MM.1S (cell line): ENCODE results near the gene GRHPR.
A peak's percentile ranks its signal among the peaks of the same experiment; 100 is the strongest.
"Not testable (repeated sequence)": the region's sequence is repeated elsewhere in the genome, so short reads cannot be mapped to it uniquely, and the experiment has no call there.

Experiments
- DNase-seq: peaks from one replicate; pipeline ENCODE4 v3.0.0-alpha.2; 2015
- H2AFZ ChIP-seq: fragments of 300-600 bp; sonication (generic); 2 replicates; pipeline ENCODE4 v1.6.0; 2016; ENCODE audit warnings: antibody characterized with exemption, low read length
- H3F3A ChIP-seq: fragments of 300-600 bp; sonication (generic); 2 replicates; pipeline ENCODE4 v1.6.1; 2016; ENCODE audit warnings: mild to moderate bottlenecking, antibody characterized with exemption, low read length, moderate library complexity, mixed read lengths; ENCODE audit not compliant: insufficient read depth
- H3K27ac ChIP-seq: fragments of 300-600 bp; sonication (generic); 2 replicates; pipeline ENCODE4 v1.5.1; 2016; ENCODE audit warnings: mild to moderate bottlenecking, low read length
- H3K27me3 ChIP-seq: fragments of 300-600 bp; sonication (generic); replicated peaks from 2 replicates; pipeline ENCODE4 v1.6.0; 2016; ENCODE audit warnings: low read length; ENCODE audit not compliant: insufficient read depth
- H3K36me3 ChIP-seq: fragments of 300-600 bp; sonication (generic); replicated peaks from 2 replicates; pipeline ENCODE4 v1.6.1; 2016; ENCODE audit warnings: mild to moderate bottlenecking, low read length, mixed read lengths; ENCODE audit not compliant: insufficient read depth
- H3K4me1 ChIP-seq: fragments of 300-600 bp; sonication (generic); 2 replicates; pipeline ENCODE4 v1.6.1; 2016; ENCODE audit warnings: low read length, mixed read lengths
- H3K4me2 ChIP-seq: fragments of 300-600 bp; sonication (generic); 2 replicates; pipeline ENCODE4 v1.6.0; 2016; ENCODE audit warnings: low read depth, low read length
- H3K4me3 ChIP-seq: fragments of 300-600 bp; sonication (generic); 2 replicates; pipeline ENCODE4 v1.5.1; 2016; ENCODE audit warnings: low read length, mixed read lengths
- H3K79me2 ChIP-seq: fragments of 300-600 bp; sonication (generic); 2 replicates; pipeline ENCODE4 v1.6.1; 2016; ENCODE audit warnings: mixed run types, low read length, mixed read lengths
- H3K9ac ChIP-seq: fragments of 300-600 bp; sonication (generic); 2 replicates; pipeline ENCODE4 v1.6.1; 2016; ENCODE audit warnings: low read length, mixed read lengths
- H3K9me2 ChIP-seq: fragments of 300-600 bp; sonication (generic); replicated peaks from 2 replicates; pipeline ENCODE4 v1.6.1; 2016; ENCODE audit warnings: mild to moderate bottlenecking, low read length, mixed read lengths; ENCODE audit not compliant: insufficient read depth
- H3K9me3 ChIP-seq: fragments of 300-600 bp; sonication (generic); replicated peaks from 2 replicates; pipeline ENCODE4 v1.6.1; 2016; ENCODE audit warnings: mild to moderate bottlenecking, low read length, mixed read lengths; ENCODE audit not compliant: insufficient read depth
- H4K20me1 ChIP-seq: fragments of 300-600 bp; sonication (generic); 2 replicates; pipeline ENCODE4 v1.6.1; 2016; ENCODE audit warnings: mild to moderate bottlenecking, low read length, moderate library complexity, mixed read lengths; ENCODE audit not compliant: insufficient read depth
- CTCF ChIP-seq: fragments of 300-600 bp; sonication (generic); IDR thresholded peaks from 2 replicates; pipeline ENCODE4 v1.5.1; 2016; ENCODE audit warnings: antibody characterized with exemption, low read length, mixed read lengths
- EZH2 ChIP-seq: fragments of 300-600 bp; sonication (generic); optimal IDR thresholded peaks from 2 replicates; pipeline ENCODE3; 2017; ENCODE audit warnings: low read depth, mild to moderate bottlenecking, antibody characterized with exemption, low read length, mixed read lengths
- EZH2phosphoT487 ChIP-seq: fragments of 300-600 bp; sonication (generic); IDR thresholded peaks from 2 replicates; pipeline ENCODE4 v1.6.1; 2018; ENCODE audit warnings: antibody characterized with exemption, low read length

The GRHPR gene

GRCh38 chr9:37468620-37469019 lies 46.1 kb downstream of the GRHPR start:
- Histone ChIP-seq H3K9ac (no peak overlapping the region), H3K9me2 (no peaks in the 10 kb centered on the region), H3K4me1 (peaks cover 11% of the 10 kb centered on the region; the same call in 1 of the 2 replicates), H3K27ac (no peak overlapping the region), H3K79me2 (peaks cover 12% of the 10 kb centered on the region), H3F3A (0 out of 2 replicates have a peak, but pooled peaks cover 6% of the 10 kb centered on the region), H3K4me2 (no peak overlapping the region), H3K9me3 (no peaks in the 10 kb centered on the region), H3K4me3 (no peak overlapping the region), H2AFZ (no peak overlapping the region), H3K36me3 (no peaks in the 10 kb centered on the region), H3K27me3 (no peaks in the 10 kb centered on the region), H4K20me1 (no peaks in the 10 kb centered on the region)
- no peak for TF ChIP-seq EZH2phosphoT487
- no peak for TF ChIP-seq CTCF
- TF ChIP-seq EZH2: no peak
- DNase-seq: no peak

GRCh38 chr9:37471942-37472684 lies 49.6 kb downstream of the GRHPR start:
- Histone ChIP-seq H3K9me3 (no peaks in the 10 kb centered on the region), H2AFZ (peak overlapping the region; percentile 67), H3K4me1 (0 out of 2 replicates have a peak, but pooled peaks cover 4% of the 10 kb centered on the region), H3K4me3 (peak overlapping the region; percentile 57), H4K20me1 (no peaks in the 10 kb centered on the region), H3K27ac (no peak overlapping the region), H3K9me2 (no peaks in the 10 kb centered on the region), H3K79me2 (no peaks in the 10 kb centered on the region), H3K36me3 (no peaks in the 10 kb centered on the region), H3K4me2 (peak overlapping the region; percentile 81), H3K9ac (peak overlapping the region; percentile 36; the same call in 1 of the 2 replicates), H3F3A (no peaks in the 10 kb centered on the region), H3K27me3 (no peaks in the 10 kb centered on the region)
- DNase-seq: no peak
- no peak for TF ChIP-seq EZH2
- TF ChIP-seq CTCF: no peak
- no peak for TF ChIP-seq EZH2phosphoT487

- H3K27me3 ChIP-seq, H3F3A ChIP-seq, H3K4me2 ChIP-seq, H3K4me3 ChIP-seq, H2AFZ ChIP-seq, H3K36me3 ChIP-seq, DNase-seq, H3K27ac ChIP-seq, H4K20me1 ChIP-seq, H3K9me2 ChIP-seq, H3K79me2 ChIP-seq, H3K4me1 ChIP-seq, H3K9ac ChIP-seq, H3K9me3 ChIP-seq: not testable (repeated sequence)
Measured at GRCh38 chr9:37473982-37474381, 51.5 kb downstream of the GRHPR start.

- no peaks in the 10 kb centered on the region for H4K20me1 ChIP-seq
- H3K4me3 ChIP-seq: no peak overlapping the region
- no peak for DNase-seq
- no peaks in the 10 kb centered on the region for H3F3A ChIP-seq
- H3K9ac ChIP-seq: no peak overlapping the region
- no peak overlapping the region for H3K27ac ChIP-seq
- peaks cover 6% of the 10 kb centered on the region for H3K27me3 ChIP-seq
- no peak overlapping the region for H2AFZ ChIP-seq
- TF ChIP-seq CTCF: no peak
- no peak for TF ChIP-seq EZH2phosphoT487
- TF ChIP-seq EZH2: no peak
- H3K9me3 ChIP-seq: no peaks in the 10 kb centered on the region
- 0 out of 2 replicates have a peak, but pooled peaks cover 4% of the 10 kb centered on the region for H3K4me1 ChIP-seq
- H3K36me3 ChIP-seq: no peaks in the 10 kb centered on the region
- H3K4me2 ChIP-seq: no peak overlapping the region
- no peaks in the 10 kb centered on the region for H3K79me2 ChIP-seq
- no peaks in the 10 kb centered on the region for H3K9me2 ChIP-seq
Measured at GRCh38 chr9:37474438-37474837, 51.9 kb downstream of the GRHPR start.
